Measurements from ENCODE around the gene PARD3. TPM values are rescaled to one million over a fixed set of nuclear protein-coding genes. Genes with fewer than 3 reads are reported as not detected.

PARD3 gene
- total RNA-seq, 2 donors from 2014 or later = 41.7 to 48.8 TPM

DNA sequence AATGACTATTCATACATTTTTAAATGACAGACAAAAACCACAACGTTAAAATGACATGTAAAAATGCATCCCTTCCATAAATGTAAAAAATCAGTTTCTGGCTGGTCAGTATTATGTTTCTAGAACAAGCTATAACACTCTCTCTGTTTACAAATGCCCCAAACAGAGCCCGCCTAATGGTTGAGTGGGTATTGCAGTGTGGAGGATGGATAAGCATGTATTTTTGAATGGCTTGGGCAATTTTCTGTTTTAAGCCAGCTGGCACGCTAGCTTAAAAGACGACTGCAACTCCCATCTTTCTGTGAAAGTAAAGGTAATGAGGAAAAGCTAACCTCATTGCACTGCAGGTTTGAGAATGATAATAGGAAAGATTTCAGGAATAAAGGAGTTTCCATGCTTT is 430.7 kb downstream of the PARD3 start:
- no peak for DNase-seq
- Histone ChIP-seq H3K27ac (no peak overlapping the region), H3K4me3 (no peak overlapping the region), H3K27me3 (no peaks in the 10 kb centered on the region), H3K9ac (ENCODE audit: low read depth in 2 of 2, low read length in 2 of 2) (no peak overlapping the region), H3K4me1 (no peaks in the 10 kb centered on the region), H3K36me3 (no peaks in the 10 kb centered on the region), H3K9me3 (no peaks in the 10 kb centered on the region)
- intact Hi-C loops (cut with DNase I) = no loop called here
- TF ChIP-seq, protein P1, sequence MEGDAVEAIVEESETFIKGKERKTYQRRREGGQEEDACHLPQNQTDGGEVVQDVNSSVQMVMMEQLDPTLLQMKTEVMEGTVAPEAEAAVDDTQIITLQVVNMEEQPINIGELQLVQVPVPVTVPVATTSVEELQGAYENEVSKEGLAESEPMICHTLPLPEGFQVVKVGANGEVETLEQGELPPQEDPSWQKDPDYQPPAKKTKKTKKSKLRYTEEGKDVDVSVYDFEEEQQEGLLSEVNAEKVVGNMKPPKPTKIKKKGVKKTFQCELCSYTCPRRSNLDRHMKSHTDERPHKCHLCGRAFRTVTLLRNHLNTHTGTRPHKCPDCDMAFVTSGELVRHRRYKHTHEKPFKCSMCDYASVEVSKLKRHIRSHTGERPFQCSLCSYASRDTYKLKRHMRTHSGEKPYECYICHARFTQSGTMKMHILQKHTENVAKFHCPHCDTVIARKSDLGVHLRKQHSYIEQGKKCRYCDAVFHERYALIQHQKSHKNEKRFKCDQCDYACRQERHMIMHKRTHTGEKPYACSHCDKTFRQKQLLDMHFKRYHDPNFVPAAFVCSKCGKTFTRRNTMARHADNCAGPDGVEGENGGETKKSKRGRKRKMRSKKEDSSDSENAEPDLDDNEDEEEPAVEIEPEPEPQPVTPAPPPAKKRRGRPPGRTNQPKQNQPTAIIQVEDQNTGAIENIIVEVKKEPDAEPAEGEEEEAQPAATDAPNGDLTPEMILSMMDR (IDR thresholded peaks at IDR 0.05) = no peak

DNA sequence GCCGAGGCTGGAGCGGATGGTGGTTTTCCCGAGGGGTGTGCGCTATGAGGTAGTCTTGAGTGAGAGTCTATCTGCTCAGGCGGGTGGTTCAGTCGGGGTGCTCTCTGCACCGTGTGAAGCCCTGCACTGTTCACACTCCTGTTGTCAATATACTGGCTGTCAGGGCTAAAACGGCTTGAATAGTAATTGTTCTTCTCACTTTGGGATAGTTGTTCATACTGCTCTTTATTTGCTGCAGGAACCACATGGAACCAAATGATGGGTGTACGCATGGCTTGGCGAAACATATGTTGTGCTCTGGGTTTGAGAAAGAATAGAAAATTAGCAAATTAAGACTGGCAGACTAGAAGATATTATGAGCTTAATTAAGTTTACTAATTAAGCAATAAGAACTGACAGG is 432.5 kb downstream of the PARD3 start:
- Histone ChIP-seq H3K9me3 (no peaks in the 10 kb centered on the region), H3K27me3 (no peaks in the 10 kb centered on the region), H3K4me3 (no peak overlapping the region), H3K9ac (ENCODE audit: low read depth in 2 of 2, low read length in 2 of 2) (no peak overlapping the region), H3K4me1 (no peaks in the 10 kb centered on the region), H3K27ac (no peak overlapping the region), H3K36me3 (no peaks in the 10 kb centered on the region)
- intact Hi-C loops (cut with DNase I) = no loop called here
- no peak for DNase-seq
- TF ChIP-seq, protein P1 (IDR thresholded peaks at IDR 0.05) = no peak

DNA sequence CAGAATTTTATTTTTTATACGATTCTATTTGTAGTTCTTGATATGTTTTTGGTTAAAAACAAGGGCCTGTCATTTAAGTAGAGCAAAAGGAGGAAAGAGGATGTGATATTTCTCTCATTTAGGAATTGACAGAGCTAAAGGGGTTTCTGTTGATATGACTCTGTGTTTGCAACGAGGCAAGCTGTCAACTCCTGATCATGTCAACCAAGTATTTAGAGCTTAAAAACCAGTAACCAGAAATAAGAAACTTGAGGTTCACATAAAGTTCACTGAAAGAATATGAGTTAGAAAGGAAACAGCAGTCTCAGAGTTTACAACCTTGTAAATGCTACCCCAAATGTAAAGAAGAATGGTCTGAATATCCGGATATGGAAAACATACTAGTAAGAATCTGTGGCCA is 434.2 kb downstream of the PARD3 start:
- intact Hi-C loops (cut with DNase I) = no loop called here
- no peak overlapping the region for H3K4me3 ChIP-seq
- H3K9ac ChIP-seq (ENCODE audit: low read depth in 2 of 2, low read length in 2 of 2) = no peak overlapping the region
- no peaks in the 10 kb centered on the region for H3K4me1 ChIP-seq
- no peak overlapping the region for H3K27ac ChIP-seq
- H3K27me3 ChIP-seq = no peaks in the 10 kb centered on the region
- H3K36me3 ChIP-seq = no peaks in the 10 kb centered on the region
- TF ChIP-seq, protein P1 (IDR thresholded peaks at IDR 0.05) = no peak
- DNase-seq = no peak
- no peaks in the 10 kb centered on the region for H3K9me3 ChIP-seq

DNA sequence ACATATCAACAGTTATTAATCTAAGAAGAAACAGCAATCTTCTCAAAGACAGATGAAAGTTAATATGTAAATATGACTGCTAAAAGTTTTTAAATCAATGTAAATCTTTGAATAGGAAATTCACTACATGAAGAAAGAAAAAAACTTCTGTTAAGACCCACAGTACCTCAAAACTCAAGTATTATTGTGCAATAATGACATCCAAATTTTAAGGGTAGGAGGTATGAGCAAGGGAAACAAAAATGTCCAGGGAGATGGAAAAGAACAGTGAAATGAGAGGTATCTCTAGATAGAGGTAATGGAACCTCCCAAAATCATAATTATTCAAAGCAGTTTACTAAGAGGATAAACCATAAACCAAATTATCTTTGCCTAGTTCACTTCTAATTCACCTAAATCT is 436.8 kb downstream of the PARD3 start:
- DNase-seq = no peak
- TF ChIP-seq, protein P1 (IDR thresholded peaks at IDR 0.05) = no peak
- no peaks in the 10 kb centered on the region for H3K4me1 ChIP-seq
- H3K27me3 ChIP-seq = no peaks in the 10 kb centered on the region
- intact Hi-C loops (cut with DNase I) = no loop called here
- H3K9ac ChIP-seq (ENCODE audit: low read depth in 2 of 2, low read length in 2 of 2) = no peak overlapping the region
- H3K9me3 ChIP-seq = no peaks in the 10 kb centered on the region
- H3K36me3 ChIP-seq = no peaks in the 10 kb centered on the region
- no peak overlapping the region for H3K27ac ChIP-seq
- no peak overlapping the region for H3K4me3 ChIP-seq

DNA sequence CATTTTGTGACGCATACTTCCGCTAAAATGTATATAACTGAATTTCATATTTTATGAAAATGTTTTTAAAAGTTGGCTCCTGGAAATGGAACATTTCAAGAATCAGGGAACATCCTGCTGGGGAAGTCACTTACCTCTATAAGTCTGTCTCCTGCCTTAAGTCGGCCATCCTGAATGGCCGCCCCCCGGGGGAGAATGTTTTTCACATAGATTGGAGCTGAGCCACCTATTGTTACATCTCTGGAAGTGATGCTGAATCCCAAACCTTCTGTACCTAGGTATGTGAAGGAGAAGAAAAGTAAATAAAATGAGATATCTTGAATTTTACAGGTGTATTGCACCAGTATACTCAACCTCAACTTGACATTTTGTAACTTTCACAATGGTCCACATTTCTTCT is 437.3 kb downstream of the PARD3 start:
- Histone ChIP-seq H3K36me3 (no peaks in the 10 kb centered on the region), H3K4me1 (no peaks in the 10 kb centered on the region), H3K4me3 (no peak overlapping the region), H3K27me3 (no peaks in the 10 kb centered on the region), H3K27ac (no peak overlapping the region), H3K9me3 (no peaks in the 10 kb centered on the region), H3K9ac (ENCODE audit: low read depth in 2 of 2, low read length in 2 of 2) (no peak overlapping the region)
- no peak for DNase-seq
- TF ChIP-seq, protein P1 (IDR thresholded peaks at IDR 0.05) = no peak
- intact Hi-C loops (cut with DNase I) = no loop called here

Data from colonic mucosa (tissue), 4 donors.